GM12878 (cell line): Measurements from ENCODE around the gene NCAM1.

ENCODE experiments used
- ATF3 ChIP-seq: IDR thresholded peaks from 2 replicates; pipeline ENCODE4 v1.6.1; 2011; ENCODE audit warnings: low read depth, mild to moderate bottlenecking, low read length, moderate library complexity, borderline replicate concordance; ENCODE audit errors: extremely low read depth
- EZH2 ChIP-seq: IDR thresholded peaks from 2 replicates; pipeline ENCODE4 v1.6.1; 2012; ENCODE audit warnings: low read depth, mild to moderate bottlenecking, control low read depth, inconsistent platforms, low read length, borderline replicate concordance; ENCODE audit not compliant: control insufficient read depth
- MYB ChIP-seq: fragments of 150-350 bp; IDR thresholded peaks from 2 replicates; pipeline ENCODE4 v1.6.1; 2014; ENCODE audit warnings: mild to moderate bottlenecking, low read depth, low read length, borderline replicate concordance
- NFIC ChIP-seq: IDR thresholded peaks from 2 replicates; pipeline ENCODE4 v1.6.1; 2012; ENCODE audit warnings: low read depth, mild to moderate bottlenecking, inconsistent platforms, low read length, moderate library complexity
- NKRF ChIP-seq: fragments of 450-650 bp; conservative IDR thresholded peaks from 2 replicates; pipeline ENCODE4 v1.6.1; 2017; ENCODE audit warnings: mild to moderate bottlenecking, moderate library complexity
- POLR2A ChIP-seq: IDR thresholded peaks from 2 replicates; pipeline ENCODE4 v1.6.1; 2011; ENCODE audit warnings: low read depth, mild to moderate bottlenecking, low read length
- RCOR1 ChIP-seq: conservative IDR thresholded peaks from 2 replicates; pipeline ENCODE4 v1.6.1; 2012; ENCODE audit warnings: low read depth, low read length, improper control_type of control experiment
- SIN3A ChIP-seq: IDR thresholded peaks from 2 replicates; pipeline ENCODE4 v1.6.1; 2012; ENCODE audit warnings: low read depth, low read length, improper control_type of control experiment
- SIX5 ChIP-seq: IDR thresholded peaks from 2 replicates; pipeline ENCODE4 v1.6.1; 2011; ENCODE audit warnings: mild to moderate bottlenecking, low read depth, low read length, moderate library complexity; ENCODE audit not compliant: severe bottlenecking
- STAT3 ChIP-seq: IDR thresholded peaks from 2 replicates; pipeline ENCODE4 v1.6.1; 2011; ENCODE audit warnings: low read depth, low read length, improper control_type of control experiment
- YY1 ChIP-seq: IDR thresholded peaks from 2 replicates; pipeline ENCODE4 v1.6.1; 2011; ENCODE audit warnings: low read depth, mild to moderate bottlenecking, low read length
- ZNF274 ChIP-seq: IDR thresholded peaks from one replicate; pipeline ENCODE4 v1.8.0; 2011; ENCODE audit not compliant: insufficient read length, insufficient read depth
- TF ChIP-seq, protein P1 (sequence below), 3 experiments: IDR thresholded peaks in 2 of 3; conservative IDR thresholded peaks in 1 of 3; 2 replicates each; pipeline ENCODE4 v1.5.1; 2011; ENCODE audit warnings: low read depth in 3 of 3, low read length in 3 of 3, mild to moderate bottlenecking in 3 of 3, control low read depth in 2 of 3, moderate library complexity in 2 of 3, inconsistent platforms in 1 of 3, mixed read lengths in 1 of 3; ENCODE audit not compliant: control insufficient read depth in 2 of 3, insufficient read depth in 1 of 3; ENCODE audit errors: extremely low read depth in 1 of 3

DNA sequence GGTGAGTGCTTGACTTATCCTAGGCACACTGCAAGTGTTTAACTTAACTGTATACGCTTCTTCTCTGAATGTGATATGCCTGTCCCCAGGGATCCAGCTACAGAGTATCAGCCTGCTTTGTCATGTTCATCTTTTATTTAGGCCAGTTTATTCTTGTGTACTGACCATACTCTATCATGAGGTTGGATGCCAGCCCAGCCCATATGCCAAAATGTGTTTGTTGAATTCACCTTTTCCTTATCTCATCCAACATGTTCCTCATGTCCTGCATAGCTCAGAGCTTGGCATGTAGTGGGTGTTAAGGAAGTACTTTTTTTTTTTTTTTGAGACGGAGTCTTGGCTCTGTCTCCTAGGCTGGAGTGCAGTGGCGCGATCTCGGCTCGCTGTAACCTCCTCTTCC, 116.2 kb downstream of the NCAM1 start:
- TF ChIP-seq SIN3A (no peak), ZNF274 (no peak), POLR2A (no peak), YY1 (no peak), SIX5 (no peak), STAT3 (no peak), NKRF (no peak), EZH2 (no peak), ATF3 (no peak), NFIC (no peak), MYB (no peak), RCOR1 (no peak)
- TF ChIP-seq, protein P1, sequence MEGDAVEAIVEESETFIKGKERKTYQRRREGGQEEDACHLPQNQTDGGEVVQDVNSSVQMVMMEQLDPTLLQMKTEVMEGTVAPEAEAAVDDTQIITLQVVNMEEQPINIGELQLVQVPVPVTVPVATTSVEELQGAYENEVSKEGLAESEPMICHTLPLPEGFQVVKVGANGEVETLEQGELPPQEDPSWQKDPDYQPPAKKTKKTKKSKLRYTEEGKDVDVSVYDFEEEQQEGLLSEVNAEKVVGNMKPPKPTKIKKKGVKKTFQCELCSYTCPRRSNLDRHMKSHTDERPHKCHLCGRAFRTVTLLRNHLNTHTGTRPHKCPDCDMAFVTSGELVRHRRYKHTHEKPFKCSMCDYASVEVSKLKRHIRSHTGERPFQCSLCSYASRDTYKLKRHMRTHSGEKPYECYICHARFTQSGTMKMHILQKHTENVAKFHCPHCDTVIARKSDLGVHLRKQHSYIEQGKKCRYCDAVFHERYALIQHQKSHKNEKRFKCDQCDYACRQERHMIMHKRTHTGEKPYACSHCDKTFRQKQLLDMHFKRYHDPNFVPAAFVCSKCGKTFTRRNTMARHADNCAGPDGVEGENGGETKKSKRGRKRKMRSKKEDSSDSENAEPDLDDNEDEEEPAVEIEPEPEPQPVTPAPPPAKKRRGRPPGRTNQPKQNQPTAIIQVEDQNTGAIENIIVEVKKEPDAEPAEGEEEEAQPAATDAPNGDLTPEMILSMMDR (IDR thresholded peaks at IDR 0.05 in 2 of 3, conservative IDR thresholded peaks at IDR 0.05 in 1 of 3; ENCODE audit: control insufficient read depth in 2 of 3, extremely low read depth in 1 of 3, insufficient read depth in 1 of 3, low read depth in 3 of 3, low read length in 3 of 3), result no peak
